ENCODE results near the gene SPRED1. TPM values are rescaled to one million over a fixed set of nuclear protein-coding genes. Genes with fewer than 3 reads are reported as not detected.

The SPRED1 gene
- total RNA-seq, 4 donors from 2014 or later = 3.7 to 7.2 (median 5.3) TPM

DNA sequence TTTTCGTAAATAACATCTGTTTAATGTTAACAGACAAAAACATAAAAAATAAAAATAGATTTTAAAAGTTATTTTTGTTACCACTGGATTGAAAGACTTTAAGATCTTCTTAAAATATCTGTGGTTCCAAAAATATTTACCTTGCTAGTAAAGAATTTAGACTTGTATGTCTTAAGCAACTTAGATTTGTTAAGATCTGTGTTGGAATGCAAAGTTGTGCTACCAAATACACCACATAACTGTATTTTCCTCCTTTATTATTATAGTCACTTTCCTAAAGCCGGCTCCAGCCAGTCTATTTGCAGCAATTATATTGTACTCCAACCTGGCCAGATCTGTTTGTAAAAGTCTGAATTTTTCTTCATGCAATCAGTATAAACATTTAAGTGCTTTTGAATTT lies 63.7 kb downstream of the SPRED1 start:
- in situ Hi-C loops (cut with MboI; ENCODE audit: low sequenced_read_pairs in 4 of 4) = no loop called here
- no peaks in the 10 kb centered on the region for H3K36me3 ChIP-seq
- ATAC-seq = no peak
- no peaks in the 10 kb centered on the region for H3K27me3 ChIP-seq
- H3K27ac ChIP-seq = no peak overlapping the region
- no peak for DNase-seq
- TF ChIP-seq, protein P1, sequence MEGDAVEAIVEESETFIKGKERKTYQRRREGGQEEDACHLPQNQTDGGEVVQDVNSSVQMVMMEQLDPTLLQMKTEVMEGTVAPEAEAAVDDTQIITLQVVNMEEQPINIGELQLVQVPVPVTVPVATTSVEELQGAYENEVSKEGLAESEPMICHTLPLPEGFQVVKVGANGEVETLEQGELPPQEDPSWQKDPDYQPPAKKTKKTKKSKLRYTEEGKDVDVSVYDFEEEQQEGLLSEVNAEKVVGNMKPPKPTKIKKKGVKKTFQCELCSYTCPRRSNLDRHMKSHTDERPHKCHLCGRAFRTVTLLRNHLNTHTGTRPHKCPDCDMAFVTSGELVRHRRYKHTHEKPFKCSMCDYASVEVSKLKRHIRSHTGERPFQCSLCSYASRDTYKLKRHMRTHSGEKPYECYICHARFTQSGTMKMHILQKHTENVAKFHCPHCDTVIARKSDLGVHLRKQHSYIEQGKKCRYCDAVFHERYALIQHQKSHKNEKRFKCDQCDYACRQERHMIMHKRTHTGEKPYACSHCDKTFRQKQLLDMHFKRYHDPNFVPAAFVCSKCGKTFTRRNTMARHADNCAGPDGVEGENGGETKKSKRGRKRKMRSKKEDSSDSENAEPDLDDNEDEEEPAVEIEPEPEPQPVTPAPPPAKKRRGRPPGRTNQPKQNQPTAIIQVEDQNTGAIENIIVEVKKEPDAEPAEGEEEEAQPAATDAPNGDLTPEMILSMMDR (IDR thresholded peaks at IDR 0.05 in 4 of 5, conservative IDR thresholded peaks at IDR 0.05 in 1 of 5) = no peak
- no peak for TF ChIP-seq POLR2A (IDR thresholded peaks at IDR 0.05)
- H3K4me3 ChIP-seq = no peak overlapping the region
- no peaks in the 10 kb centered on the region for H3K9me3 ChIP-seq
- intact Hi-C loops (cut with DNase I; ENCODE audit: low total_unique reads) = no loop called here
- H3K4me1 ChIP-seq = no peaks in the 10 kb centered on the region

DNA sequence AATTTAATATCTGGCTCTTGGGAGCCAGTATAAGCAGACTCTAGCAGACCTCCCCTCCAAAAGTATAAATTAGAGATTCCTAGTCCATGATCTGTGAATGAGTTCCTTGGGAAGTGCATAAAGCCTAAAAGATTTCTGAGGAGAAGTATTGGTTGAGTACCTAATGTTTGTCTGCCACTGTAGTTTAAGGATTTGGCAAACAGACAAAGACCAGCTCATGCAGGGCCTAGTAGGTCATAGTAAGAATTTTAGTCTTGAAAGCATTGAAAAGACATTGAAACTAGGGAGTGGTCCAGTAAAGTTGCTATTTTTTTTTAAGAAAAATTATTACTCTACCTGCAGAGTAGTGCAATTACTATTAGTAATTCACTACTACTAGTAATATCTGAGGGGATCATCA lies 67.5 kb downstream of the SPRED1 start:
- in situ Hi-C loops (cut with MboI; ENCODE audit: low sequenced_read_pairs in 4 of 4) = no loop called here

DNA sequence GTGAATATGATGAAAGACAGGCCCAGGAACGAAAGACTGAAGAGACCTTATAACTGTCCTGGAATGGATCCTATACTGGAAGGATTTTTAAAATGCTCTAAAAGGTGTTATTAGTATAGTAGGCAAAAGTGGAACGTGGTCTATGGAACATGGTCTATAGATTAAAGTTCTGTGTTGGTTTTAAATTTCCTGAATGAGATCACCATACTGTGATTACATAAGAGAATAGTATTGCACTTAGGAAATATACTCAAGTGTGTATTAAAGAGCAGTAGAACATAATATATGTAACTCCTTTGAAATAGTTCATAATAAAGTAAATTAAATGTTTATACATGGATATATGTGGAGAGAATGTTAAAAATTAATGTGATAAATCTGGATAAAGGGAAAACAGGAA lies 68.2 kb downstream of the SPRED1 start:
- Histone ChIP-seq H3K9me3 (no peaks in the 10 kb centered on the region), H3K27me3 (no peaks in the 10 kb centered on the region), H3K4me3 (no peak overlapping the region), H3K4me1 (no peaks in the 10 kb centered on the region), H3K36me3 (peaks cover 0 to 12% of the 10 kb centered on the region in 2 donors), H3K27ac (no peak overlapping the region)
- TF ChIP-seq, protein P1 (IDR thresholded peaks at IDR 0.05 in 4 of 5, conservative IDR thresholded peaks at IDR 0.05 in 1 of 5) = no peak
- no peak for TF ChIP-seq POLR2A (IDR thresholded peaks at IDR 0.05)
- ATAC-seq = no peak
- in situ Hi-C loops (cut with MboI; ENCODE audit: low sequenced_read_pairs in 4 of 4) (no loop called here), intact Hi-C loops (cut with DNase I; ENCODE audit: low total_unique reads) (no loop called here)
- no peak for DNase-seq

More for the DNA sequence above, 67.5 kb downstream of the SPRED1 start:
- ATAC-seq (no peak), DNase-seq (no peak)
- Histone ChIP-seq H3K4me1 (no peaks in the 10 kb centered on the region), H3K4me3 (no peak overlapping the region), H3K27me3 (no peaks in the 10 kb centered on the region), H3K9me3 (no peaks in the 10 kb centered on the region), H3K27ac (no peak overlapping the region), H3K36me3 (peaks cover 0 to 6% of the 10 kb centered on the region in 2 donors)
- intact Hi-C loops (cut with DNase I; ENCODE audit: low total_unique reads) = no loop called here
- TF ChIP-seq, protein P1 (IDR thresholded peaks at IDR 0.05 in 4 of 5, conservative IDR thresholded peaks at IDR 0.05 in 1 of 5) = no peak
- no peak for TF ChIP-seq POLR2A (IDR thresholded peaks at IDR 0.05)

DNA sequence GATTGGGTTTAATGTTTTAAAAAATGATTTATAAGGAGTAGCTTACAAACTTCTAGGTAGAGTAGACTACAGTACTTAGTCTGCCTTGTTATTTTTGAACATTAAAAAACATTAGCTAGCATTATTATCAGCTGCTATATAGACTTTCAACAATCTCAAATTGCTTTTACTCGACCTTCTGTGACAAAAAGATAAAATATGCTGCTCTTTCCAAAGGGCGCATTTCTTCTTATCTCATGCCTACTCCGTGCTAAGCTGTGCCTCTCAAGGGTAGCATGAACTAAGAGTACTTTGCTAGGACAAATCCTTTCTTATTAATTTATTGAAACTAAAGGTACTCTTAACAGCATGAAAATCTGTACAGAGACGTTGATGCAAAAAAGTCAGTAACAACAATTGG lies 71.3 kb downstream of the SPRED1 start:
- Histone ChIP-seq H3K4me3 (no peak overlapping the region), H3K9me3 (no peaks in the 10 kb centered on the region), H3K36me3 (peaks cover 0 to 24% of the 10 kb centered on the region in 2 donors), H3K27me3 (no peaks in the 10 kb centered on the region), H3K27ac (no peak overlapping the region), H3K4me1 (no peaks in the 10 kb centered on the region)
- DNase-seq (no peak), ATAC-seq (no peak)
- no peak for TF ChIP-seq POLR2A (IDR thresholded peaks at IDR 0.05)
- TF ChIP-seq, protein P1 (IDR thresholded peaks at IDR 0.05 in 4 of 5, conservative IDR thresholded peaks at IDR 0.05 in 1 of 5) = no peak
- intact Hi-C loops (cut with DNase I; ENCODE audit: low total_unique reads) = no loop called here
- in situ Hi-C loops (cut with MboI; ENCODE audit: low sequenced_read_pairs in 4 of 4) = no loop called here

All from gastrocnemius medialis (tissue), 4 donors.